ENCODE results near the gene DDX24.
A peak's percentile ranks its signal among the peaks of the same experiment; 100 is the strongest.

DDX24 gene

GRCh38 chr14:94046696-94047250 is 34.2 kb downstream of the DDX24 start:
- no peak for DNase-seq (ENCODE audit: low read depth)

DNA sequence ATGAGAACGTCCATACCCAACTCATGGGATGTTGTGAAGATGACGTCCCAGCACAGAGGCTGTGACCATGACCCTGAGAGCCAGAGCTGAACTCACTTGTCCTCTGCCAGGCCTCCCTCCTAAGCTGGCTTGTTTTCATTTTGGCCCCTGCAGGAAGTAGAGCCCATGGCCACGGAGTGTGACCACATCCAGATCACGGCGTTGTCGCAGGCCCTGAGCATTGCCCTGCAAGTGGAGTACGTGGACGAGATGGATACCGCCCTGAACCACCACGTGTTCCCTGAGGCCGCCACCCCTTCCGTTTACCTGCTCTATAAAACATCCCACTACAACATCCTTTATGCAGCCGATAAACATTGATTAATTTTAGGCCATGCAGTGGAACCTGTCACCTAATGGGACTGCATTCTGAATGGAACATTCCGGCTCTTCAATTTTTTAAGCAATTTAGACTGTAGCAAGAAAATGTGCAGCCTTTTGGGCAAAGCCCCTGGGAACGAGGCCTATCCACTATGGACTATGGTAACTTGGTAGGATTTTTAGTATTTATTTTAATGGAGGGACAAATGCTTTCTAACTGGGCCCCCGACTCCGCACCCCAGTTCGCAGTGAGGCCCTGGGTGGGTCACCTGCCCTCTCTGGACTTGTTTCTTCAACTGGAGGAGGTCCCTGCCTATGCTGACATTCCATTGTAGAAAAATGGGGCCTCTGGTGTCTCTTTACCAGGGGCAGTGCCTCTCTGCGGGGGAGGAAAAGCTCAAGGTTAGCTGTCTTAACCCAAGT is 35.2 kb downstream of the DDX24 start:
- DNase-seq (ENCODE audit: low read depth) = no peak

- no peak for DNase-seq (ENCODE audit: low read depth)
Measured at GRCh38 chr14:94045101-94045500, 35.9 kb downstream of the DDX24 start.

DNA sequence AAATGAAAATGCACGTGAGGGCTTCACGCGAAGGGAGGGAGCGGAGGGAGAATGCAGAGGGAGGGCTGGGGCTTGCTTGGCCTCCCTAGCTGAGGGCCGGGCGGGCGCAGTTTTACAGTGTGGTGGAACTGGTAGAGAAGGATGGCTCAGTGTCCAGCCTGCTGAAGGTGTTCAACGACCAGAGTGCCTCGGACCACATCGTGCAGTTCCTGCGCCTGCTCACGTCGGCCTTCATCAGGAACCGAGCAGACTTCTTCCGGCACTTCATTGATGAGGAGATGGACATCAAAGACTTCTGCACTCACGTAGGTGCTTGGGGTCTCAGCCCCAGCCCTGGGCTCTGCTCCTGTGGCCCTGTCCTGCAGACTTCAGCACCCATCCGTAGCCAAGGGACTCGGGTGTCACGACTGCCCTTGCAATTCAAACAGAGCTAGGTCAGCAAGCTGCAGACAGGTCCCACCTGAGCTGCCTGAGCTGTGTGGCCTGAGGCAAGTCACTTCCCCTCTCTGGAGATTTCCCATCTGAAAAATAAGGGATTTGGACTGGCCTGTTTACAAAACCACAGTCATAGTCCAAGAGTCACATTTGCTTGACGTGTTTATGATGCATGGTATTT is 36.4 kb downstream of the DDX24 start:
- DNase-seq (ENCODE audit: low read depth) = no peak

DNA sequence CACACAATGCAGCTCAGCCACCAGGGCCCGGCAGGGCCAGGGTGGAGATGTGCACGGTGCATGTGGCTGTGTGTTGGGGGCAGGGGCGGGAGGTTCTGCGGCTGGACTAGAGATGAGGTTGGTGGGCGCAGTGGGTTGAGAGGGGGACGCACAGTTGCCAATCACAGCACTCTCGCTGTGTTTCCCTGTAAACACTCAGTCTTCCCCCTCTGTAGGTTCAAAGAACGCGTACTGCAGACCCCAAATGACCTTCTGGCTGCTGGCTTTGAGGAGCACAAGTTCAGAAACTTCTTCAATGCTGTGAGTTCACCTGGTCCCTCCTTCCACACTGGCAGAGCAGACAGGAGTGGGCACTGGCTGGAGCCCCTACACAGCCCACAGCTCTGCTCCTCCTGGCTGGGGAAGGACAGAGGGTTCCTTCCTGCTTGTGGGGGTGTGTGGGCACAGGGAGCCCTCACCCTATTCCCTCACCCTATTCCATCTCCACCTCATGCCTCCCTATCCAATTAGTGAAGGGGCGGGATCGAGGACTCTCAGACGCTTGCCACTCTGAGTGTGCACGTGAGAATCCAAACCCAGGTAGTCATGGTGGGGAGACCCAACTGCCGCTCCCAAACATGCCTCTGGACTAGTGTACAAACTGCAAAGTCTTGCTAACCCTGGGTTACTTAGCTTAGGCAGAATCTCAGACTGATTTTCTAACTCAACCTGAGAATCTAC is 37.1 kb downstream of the DDX24 start:
- no peak for DNase-seq (ENCODE audit: low read depth)

GRCh38 chr14:94043111-94043755 is 37.8 kb downstream of the DDX24 start:
- DNase-seq (ENCODE audit: low read depth) = no peak

DNA sequence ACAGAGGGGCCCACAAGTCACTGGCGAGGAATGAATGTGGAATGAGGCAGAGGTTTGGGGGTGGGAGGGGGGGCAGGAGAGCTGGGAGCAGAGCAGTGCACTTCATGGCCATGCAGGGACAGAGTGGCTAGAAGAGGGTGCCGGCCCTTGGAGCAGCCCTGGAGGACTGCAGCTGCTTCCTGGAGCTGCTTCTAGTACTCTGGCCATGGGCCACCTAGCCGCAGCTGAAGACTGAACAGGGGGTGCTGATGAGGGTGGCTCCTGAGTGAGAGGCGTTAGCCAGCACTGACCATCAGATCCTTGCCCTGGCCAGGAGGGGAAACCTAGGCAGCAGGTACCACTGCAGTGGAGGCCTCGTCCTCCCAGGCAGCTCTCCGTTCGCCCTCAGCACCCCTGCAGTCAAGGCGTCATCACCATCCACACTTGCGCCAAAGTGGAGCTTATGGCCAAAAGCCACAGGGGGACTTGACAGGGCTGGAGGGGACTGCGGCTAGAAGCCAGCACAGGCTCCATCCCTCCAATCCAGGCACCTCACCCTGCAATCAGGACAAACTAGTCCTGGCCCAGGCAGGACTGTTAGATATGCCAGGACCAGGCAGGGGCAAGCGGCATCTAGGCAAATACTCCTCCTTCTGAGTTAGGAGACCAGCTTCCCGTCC is 38.4 kb downstream of the DDX24 start:
- DNase-seq (ENCODE audit: low read depth) = no peak

- no peak for DNase-seq (ENCODE audit: low read depth)
Measured at GRCh38 chr14:94041551-94042346, 39.3 kb downstream of the DDX24 start.

DNA sequence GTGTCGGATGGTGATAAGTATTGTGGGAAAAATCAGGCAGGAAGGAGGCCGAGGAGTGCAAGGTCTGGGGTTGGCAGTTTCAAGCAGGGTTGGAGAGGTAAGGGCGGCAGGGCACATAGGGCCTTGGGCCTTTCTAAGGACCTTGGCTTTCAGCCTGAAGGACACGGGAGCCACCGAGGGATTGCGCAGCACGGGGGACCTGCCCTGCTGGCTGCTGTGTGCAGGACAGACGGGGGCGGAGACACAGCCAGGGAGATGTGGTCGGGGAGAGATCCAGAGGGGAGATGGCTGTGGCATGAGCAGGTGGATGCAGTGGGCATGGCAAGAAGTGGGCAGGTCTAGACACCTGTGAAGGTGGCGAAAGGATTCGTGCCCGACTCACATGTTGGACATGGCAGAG is 40.2 kb downstream of the DDX24 start:
- no peak for DNase-seq (ENCODE audit: low read depth)

- no peak for DNase-seq (ENCODE audit: low read depth)
Measured at GRCh38 chr14:94040247-94040646, 40.8 kb downstream of the DDX24 start.

DNA sequence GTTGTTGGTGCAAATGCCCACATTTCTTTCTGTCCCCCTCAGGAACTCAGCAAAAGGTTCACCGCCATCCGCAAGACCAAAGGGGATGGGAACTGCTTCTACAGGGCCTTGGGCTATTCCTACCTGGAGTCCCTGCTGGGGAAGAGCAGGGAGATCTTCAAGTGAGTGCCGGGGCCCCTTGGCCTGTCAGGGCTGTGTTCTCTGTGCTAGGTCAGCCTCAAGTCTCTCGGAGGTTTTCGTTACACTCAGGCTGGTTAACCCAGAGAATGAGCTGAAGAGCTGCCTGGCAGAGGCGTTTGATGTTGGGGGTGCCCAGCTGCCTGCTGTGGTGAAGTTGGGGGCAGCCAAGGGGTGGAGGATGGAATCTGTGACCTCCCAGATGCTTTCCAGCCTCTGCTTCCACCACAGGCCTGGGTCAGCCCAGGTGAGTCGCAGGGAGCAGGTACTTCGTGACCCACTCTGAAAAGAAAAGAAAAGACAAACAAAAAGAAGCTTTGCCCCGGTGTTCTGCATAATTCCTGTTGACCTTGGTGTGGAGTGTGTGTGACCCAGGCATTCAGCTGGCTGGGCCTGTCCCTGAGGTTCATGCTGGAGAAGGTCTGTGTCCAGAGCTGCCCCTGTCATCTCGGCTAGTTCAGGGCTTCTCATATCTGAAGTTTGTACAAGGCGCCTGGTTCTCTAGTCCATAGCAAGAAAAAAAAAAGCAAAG is 41.9 kb downstream of the DDX24 start:
- DNase-seq (ENCODE audit: low read depth) = no peak

DNA sequence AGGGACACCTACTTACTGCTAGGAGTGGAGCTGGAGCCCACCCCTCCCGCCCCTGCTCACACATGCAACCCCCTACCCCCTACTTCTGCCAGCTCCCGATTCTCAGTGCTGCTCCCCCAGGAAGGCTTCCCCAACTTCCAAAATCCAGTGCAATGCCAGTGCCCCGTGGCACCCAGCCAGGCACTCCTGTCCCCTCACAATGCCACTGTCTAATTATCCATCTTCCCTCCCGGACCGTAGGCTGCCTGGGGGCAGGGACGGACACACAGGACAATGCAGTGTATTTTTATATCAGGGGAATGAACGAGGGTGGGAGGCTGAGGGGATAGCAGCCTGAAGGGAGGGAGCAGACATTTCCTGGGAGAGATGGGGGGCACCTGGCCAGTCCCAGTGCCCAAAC is 42.5 kb downstream of the DDX24 start:
- no peak for DNase-seq (ENCODE audit: low read depth)

- DNase-seq (ENCODE audit: low read depth) = no peak
Measured at GRCh38 chr14:94037954-94038353, 43.0 kb downstream of the DDX24 start.

DNA sequence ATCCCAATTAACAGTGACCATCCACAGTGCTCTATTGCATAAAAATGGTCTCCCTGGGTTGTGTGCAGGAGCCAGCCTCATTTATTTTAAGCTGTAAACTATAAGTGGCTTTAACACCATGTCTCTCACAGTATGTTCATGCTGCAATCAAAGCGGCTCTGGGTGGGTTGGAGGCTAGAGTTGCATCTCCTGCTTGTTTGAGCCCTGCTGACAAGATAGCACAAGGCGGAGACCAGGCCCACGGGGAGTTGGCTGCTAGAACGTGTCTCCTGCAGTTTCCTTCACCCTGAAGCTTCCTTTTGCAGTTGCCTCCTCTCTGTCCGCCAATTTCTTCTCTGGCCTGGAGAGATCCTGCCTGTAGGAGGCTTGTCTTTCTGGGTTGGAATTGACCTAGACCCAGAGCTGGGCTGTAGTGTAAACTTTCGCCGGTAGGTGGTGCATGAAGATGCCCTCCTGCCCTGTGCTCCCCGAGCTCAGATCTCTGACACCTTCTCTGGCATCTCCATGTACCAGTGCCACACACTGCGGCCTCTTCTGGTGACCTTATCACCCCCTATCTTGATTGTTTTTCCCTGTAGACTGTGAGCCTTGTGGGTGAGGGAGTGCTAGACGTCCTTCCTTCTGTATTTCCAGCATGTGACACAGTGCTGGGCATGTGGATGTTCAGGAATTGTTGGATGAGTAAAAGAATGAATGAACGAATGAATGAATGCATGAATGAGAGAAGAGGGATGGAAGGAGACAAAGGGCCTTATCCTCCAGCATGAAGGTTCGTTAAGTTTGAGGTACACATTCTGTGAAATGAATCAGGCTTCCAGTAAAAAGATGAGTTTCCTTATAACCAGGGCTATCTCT is 44.5 kb downstream of the DDX24 start:
- peak; percentile 54 for DNase-seq (ENCODE audit: low read depth)

DNA sequence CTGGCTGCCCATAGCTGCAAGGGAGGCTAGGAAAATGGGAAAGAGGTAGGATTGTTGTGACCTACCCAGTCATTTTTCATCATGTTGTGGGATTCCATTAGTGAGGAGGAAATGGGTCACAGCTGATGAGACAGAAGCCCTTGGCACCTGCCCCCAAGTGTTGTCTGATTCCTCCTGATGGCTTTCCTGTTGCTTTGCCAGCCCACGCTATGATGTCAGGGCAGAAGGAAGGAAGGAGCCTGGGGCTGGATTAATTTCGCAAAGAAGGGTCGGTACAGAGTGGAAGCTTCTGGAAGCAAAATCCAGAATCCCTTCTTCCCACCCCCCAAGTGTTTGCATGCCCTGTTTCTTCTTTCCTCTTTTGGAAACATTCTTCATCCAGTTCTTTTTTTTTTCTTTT is 46.1 kb downstream of the DDX24 start:
- DNase-seq (ENCODE audit: low read depth) = no peak

- DNase-seq (ENCODE audit: low read depth) = no peak
Measured at GRCh38 chr14:94031883-94032279, 49.1 kb downstream of the DDX24 start.

GRCh38 chr14:94031161-94031882 is 49.7 kb downstream of the DDX24 start:
- no peak for DNase-seq (ENCODE audit: low read depth)

- DNase-seq (ENCODE audit: low read depth) = no peak
Measured at GRCh38 chr14:94030571-94030970, 50.4 kb downstream of the DDX24 start.

Measured in CMK (cell line).